H7 (cell line): ENCODE measurements around the gene NRG2. TPM values are rescaled to one million over a fixed set of nuclear protein-coding genes. Genes with fewer than 3 reads are reported as not detected.

Experiments used
- DNase-seq: peaks from one replicate; pipeline ENCODE4 v3.0.0; 2012
- H3K27me3 ChIP-seq: 2 replicates; pipeline ENCODE4 v1.6.0; 2011; ENCODE audit warnings: mild to moderate bottlenecking, low read length; ENCODE audit not compliant: control insufficient read depth, insufficient read depth
- H3K36me3 ChIP-seq: replicated peaks from 2 replicates; pipeline ENCODE4 v1.5.1; 2011; ENCODE audit warnings: low read length; ENCODE audit not compliant: control insufficient read depth, insufficient read depth
- H3K4me3 ChIP-seq: 2 replicates; pipeline ENCODE4 v1.5.1; 2011; ENCODE audit warnings: low read depth, mild to moderate bottlenecking, control low read depth, low read length, moderate library complexity; ENCODE audit not compliant: insufficient read depth
- total RNA-seq: library from RNA; depleted of rRNA; stranded (reverse); fragments of >200 nt; shearing (Covaris generic); gene quantifications from 2 replicates; pipeline ENCODE4 v1.2.3, GENCODE V29; 2014; rRNA removed

Gene NRG2
- total RNA-seq: 0.24 TPM in 1 of 2 replicates, not detected in the other

GRCh38 chr5:140042643-140043507 lies at the start of gene NRG2:
NRG2 (minus strand) TSS chr5:140043299.
- H3K4me3 ChIP-seq: peak within 1 kb of the TSS; percentile 37
- H3K27me3 ChIP-seq: peaks cover 59% of the 10 kb centered on the region
- no peaks in the 10 kb centered on the region for H3K36me3 ChIP-seq
- peak; percentile 95 for DNase-seq

- H3K27me3 ChIP-seq: peaks cover 1% of the 10 kb centered on the region; the same call in 1 of the 2 replicates
- DNase-seq: no peak
Measured at GRCh38 chr5:140090251-140090650, 47.2 kb upstream of the NRG2 start.

GRCh38 chr5:140084541-140084940 lies 41.4 kb upstream of the NRG2 start:
- H3K36me3 ChIP-seq: no peaks in the 10 kb centered on the region
- DNase-seq: no peak
- H3K27me3 ChIP-seq: peaks cover 3% of the 10 kb centered on the region; the same call in 1 of the 2 replicates
- H3K4me3 ChIP-seq: no peak overlapping the region

More at GRCh38 chr5:140090251-140090650, 47.2 kb upstream of the NRG2 start:
- no peak overlapping the region for H3K4me3 ChIP-seq
- H3K36me3 ChIP-seq: no peaks in the 10 kb centered on the region

GRCh38 chr5:140083650-140084049 lies 40.6 kb upstream of the NRG2 start:
- peaks cover 3% of the 10 kb centered on the region; the same call in 1 of the 2 replicates for H3K27me3 ChIP-seq
- H3K36me3 ChIP-seq: no peaks in the 10 kb centered on the region
- no peak for DNase-seq
- H3K4me3 ChIP-seq: no peak overlapping the region

- Histone ChIP-seq H3K4me3 (no peak overlapping the region), H3K27me3 (peaks cover 3% of the 10 kb centered on the region; the same call in 1 of the 2 replicates), H3K36me3 (no peaks in the 10 kb centered on the region)
- DNase-seq: no peak
Measured at GRCh38 chr5:140083120-140083519, 40.0 kb upstream of the NRG2 start.

- Histone ChIP-seq H3K36me3 (no peaks in the 10 kb centered on the region), H3K27me3 (no peaks in the 10 kb centered on the region; the same call in 1 of the 2 replicates), H3K4me3 (no peak overlapping the region)
- DNase-seq: no peak
Measured at GRCh38 chr5:140076788-140077187, 33.7 kb upstream of the NRG2 start.

GRCh38 chr5:140076142-140076541 lies 33.0 kb upstream of the NRG2 start:
- Histone ChIP-seq H3K27me3 (no peaks in the 10 kb centered on the region; the same call in 1 of the 2 replicates), H3K4me3 (no peak overlapping the region), H3K36me3 (no peaks in the 10 kb centered on the region)
- DNase-seq: no peak

- H3K27me3 ChIP-seq: no peaks in the 10 kb centered on the region; the same call in 1 of the 2 replicates
- no peak overlapping the region for H3K4me3 ChIP-seq
- DNase-seq: no peak
- no peaks in the 10 kb centered on the region for H3K36me3 ChIP-seq
Measured at GRCh38 chr5:140075371-140075770, 32.3 kb upstream of the NRG2 start.

GRCh38 chr5:140073296-140073695 lies 30.2 kb upstream of the NRG2 start:
- DNase-seq: peak; percentile 25
- H3K36me3 ChIP-seq: no peaks in the 10 kb centered on the region
- H3K27me3 ChIP-seq: no peaks in the 10 kb centered on the region; the same call in 1 of the 2 replicates
- H3K4me3 ChIP-seq: no peak overlapping the region

GRCh38 chr5:140072812-140073211 lies 29.7 kb upstream of the NRG2 start:
- H3K4me3 ChIP-seq: no peak overlapping the region
- no peaks in the 10 kb centered on the region for H3K36me3 ChIP-seq
- no peaks in the 10 kb centered on the region; the same call in 1 of the 2 replicates for H3K27me3 ChIP-seq
- no peak for DNase-seq

GRCh38 chr5:140060816-140061215 lies 17.7 kb upstream of the NRG2 start:
- peaks cover 4% of the 10 kb centered on the region; the same call in 1 of the 2 replicates for H3K27me3 ChIP-seq

GRCh38 chr5:140058212-140058932 lies 15.3 kb upstream of the NRG2 start:
- Histone ChIP-seq H3K4me3 (no peak overlapping the region), H3K36me3 (no peaks in the 10 kb centered on the region), H3K27me3 (peaks cover 7% of the 10 kb centered on the region; the same call in 1 of the 2 replicates)
- no peak for DNase-seq

More at GRCh38 chr5:140060816-140061215, 17.7 kb upstream of the NRG2 start:
- Histone ChIP-seq H3K4me3 (no peak overlapping the region), H3K36me3 (no peaks in the 10 kb centered on the region)
- no peak for DNase-seq

GRCh38 chr5:140056880-140057279 lies 13.8 kb upstream of the NRG2 start:
- DNase-seq: no peak
- Histone ChIP-seq H3K36me3 (no peaks in the 10 kb centered on the region), H3K4me3 (no peak overlapping the region), H3K27me3 (peaks cover 7% of the 10 kb centered on the region; the same call in 1 of the 2 replicates)

- Histone ChIP-seq H3K4me3 (no peak overlapping the region), H3K27me3 (peaks cover 7% of the 10 kb centered on the region; the same call in 1 of the 2 replicates), H3K36me3 (no peaks in the 10 kb centered on the region)
- no peak for DNase-seq
Measured at GRCh38 chr5:140055152-140055551, 12.1 kb upstream of the NRG2 start.
